HepG2 (cell line): ENCODE measurements around the gene GPATCH3. TPM values are rescaled to one million over a fixed set of nuclear protein-coding genes. Genes with fewer than 3 reads are reported as not detected.
A peak's percentile ranks its signal among the peaks of the same experiment; 100 is the strongest.

Source experiments
- ARNT2 ChIP-seq: sonication (generic); formaldehyde crosslinking; IDR thresholded peaks from 2 replicates; pipeline ENCODE4 v1.8.0; 2022; ENCODE audit warnings: mild to moderate bottlenecking, low read depth, missing genetic modification reagents, moderate library complexity
- GLI4 ChIP-seq: sonication (generic); formaldehyde crosslinking; IDR thresholded peaks from 2 replicates; pipeline ENCODE4 v1.5.1; 2020; ENCODE audit warnings: missing genetic modification reagents, mild to moderate bottlenecking, moderate library complexity, borderline replicate concordance
- JUND ChIP-seq: sonication (generic); formaldehyde crosslinking; IDR thresholded peaks from 2 replicates; pipeline ENCODE4 v1.8.0; 2022; ENCODE audit warnings: mild to moderate bottlenecking, missing genetic modification reagents
- KLF9 ChIP-seq: IDR thresholded peaks from 2 replicates; pipeline ENCODE4 v1.6.1; 2016; ENCODE audit warnings: low read depth
- MAFG ChIP-seq: sonication (generic); formaldehyde crosslinking; IDR thresholded peaks from 2 replicates; pipeline ENCODE4 v1.5.1; 2020; ENCODE audit warnings: mild to moderate bottlenecking, missing genetic modification reagents
- MAX ChIP-seq: IDR thresholded peaks from 2 replicates; pipeline ENCODE4 v1.6.1; 2012; ENCODE audit warnings: inconsistent platforms
- PRMT3 ChIP-seq: sonication (generic); formaldehyde crosslinking; IDR thresholded peaks from 2 replicates; pipeline ENCODE4 v1.8.1; 2022; ENCODE audit warnings: low read depth, mild to moderate bottlenecking, moderate library complexity, missing genetic modification reagents, borderline replicate concordance
- SIN3B ChIP-seq: fragments of 150-350 bp; IDR thresholded peaks from 2 replicates; pipeline ENCODE4 v1.6.1; 2014; ENCODE audit warnings: low read length
- SMAD1 ChIP-seq: sonication (generic); formaldehyde crosslinking; IDR thresholded peaks from 2 replicates; pipeline ENCODE4 v1.4.0; 2020; ENCODE audit warnings: missing genetic modification reagents, low read depth, mild to moderate bottlenecking, borderline replicate concordance
- SNRNP70 ChIP-seq: fragments of 200-400 bp; formaldehyde crosslinking; IDR thresholded peaks from 2 replicates; pipeline ENCODE4 v1.6.1; 2017; ENCODE audit warnings: mild to moderate bottlenecking, low read depth, low read length, moderate library complexity
- SOX5 ChIP-seq: IDR thresholded peaks from 2 replicates; pipeline ENCODE4 v1.6.1; 2016; ENCODE audit warnings: borderline replicate concordance
- ZBTB1 ChIP-seq: sonication (generic); formaldehyde crosslinking; IDR thresholded peaks from 2 replicates; pipeline ENCODE4 v1.4.0; 2020; ENCODE audit warnings: missing genetic modification reagents, borderline replicate concordance
- ZBTB21 ChIP-seq: sonication (generic); formaldehyde crosslinking; IDR thresholded peaks from 2 replicates; pipeline ENCODE4 v1.4.0; 2020; ENCODE audit warnings: missing genetic modification reagents
- ZNF20 ChIP-seq: sonication (generic); formaldehyde crosslinking; IDR thresholded peaks from 2 replicates; pipeline ENCODE4 v1.4.0; 2020; ENCODE audit warnings: mild to moderate bottlenecking, moderate library complexity, missing genetic modification reagents
- ZNF260 ChIP-seq: sonication (generic); formaldehyde crosslinking; IDR thresholded peaks from 2 replicates; pipeline ENCODE4 v1.4.0; 2020; ENCODE audit warnings: missing genetic modification reagents, low read depth, mild to moderate bottlenecking, borderline replicate concordance
- ZNF292 ChIP-seq: sonication (generic); formaldehyde crosslinking; IDR thresholded peaks from 2 replicates; pipeline ENCODE4 v1.8.1; 2022; ENCODE audit warnings: mild to moderate bottlenecking, low read depth, missing genetic modification reagents, borderline replicate concordance
- ZNF383 ChIP-seq: sonication (generic); formaldehyde crosslinking; IDR thresholded peaks from 2 replicates; pipeline ENCODE4 v1.4.0; 2020; ENCODE audit warnings: missing genetic modification reagents, mild to moderate bottlenecking, borderline replicate concordance
- ZNF468 ChIP-seq: sonication (generic); formaldehyde crosslinking; IDR thresholded peaks from 2 replicates; pipeline ENCODE4 v1.8.0; 2022; ENCODE audit warnings: mild to moderate bottlenecking, moderate library complexity, missing genetic modification reagents
- ZNF510 ChIP-seq: sonication (generic); formaldehyde crosslinking; IDR thresholded peaks from 2 replicates; pipeline ENCODE4 v1.4.0; 2020; ENCODE audit warnings: low read depth, mild to moderate bottlenecking, missing genetic modification reagents
- ZNF562 ChIP-seq: sonication (generic); formaldehyde crosslinking; IDR thresholded peaks from 2 replicates; pipeline ENCODE4 v1.8.0; 2022; ENCODE audit warnings: missing genetic modification reagents, borderline replicate concordance
- ZNF564 ChIP-seq: sonication (generic); formaldehyde crosslinking; IDR thresholded peaks from 2 replicates; pipeline ENCODE4 v1.8.1; 2023; ENCODE audit warnings: mild to moderate bottlenecking, missing genetic modification reagents
- ZNF616 ChIP-seq: sonication (generic); formaldehyde crosslinking; IDR thresholded peaks from 2 replicates; pipeline ENCODE4 v1.5.0; 2020; ENCODE audit warnings: low read depth, mild to moderate bottlenecking, missing genetic modification reagents
- ZNF724P ChIP-seq: sonication (generic); formaldehyde crosslinking; IDR thresholded peaks from 2 replicates; pipeline ENCODE4 v1.8.0; 2022; ENCODE audit warnings: missing genetic modification reagents, borderline replicate concordance
- ZNF788 ChIP-seq: sonication (generic); formaldehyde crosslinking; IDR thresholded peaks from 2 replicates; pipeline ENCODE4 v1.5.0; 2020; ENCODE audit warnings: mild to moderate bottlenecking, missing genetic modification reagents, borderline replicate concordance
- ZNF878 ChIP-seq: sonication (generic); formaldehyde crosslinking; IDR thresholded peaks from 2 replicates; pipeline ENCODE4 v1.8.1; 2023; ENCODE audit warnings: mild to moderate bottlenecking, missing genetic modification reagents, moderate library complexity
- ZSCAN31 ChIP-seq: sonication (generic); formaldehyde crosslinking; IDR thresholded peaks from 2 replicates; pipeline ENCODE4 v1.5.0; 2020; ENCODE audit warnings: low read depth, mild to moderate bottlenecking, missing genetic modification reagents
- polyA plus RNA-seq, 8 experiments: library from polyadenylated mRNA; depleted of rRNA in 3 of 8; stranded (reverse) in 7 of 8; unstranded in 1 of 8; fragments of >200 nt; fragmentation: Illumina TruSeq in 4 of 8; extraction: Trizol in 4 of 8; gene quantifications; 2 replicates each; pipeline versions ENCODE4 v1.2.1 to v1.2.3, GENCODE V29; 2011 to 2016; ENCODE audit warnings: low read depth in 4 of 8, missing spikeins in 1 of 8, mixed read lengths in 1 of 8; ENCODE audit not compliant: insufficient read depth in 1 of 8
- total RNA-seq, 5 experiments: library from RNA; depleted of rRNA; stranded (reverse); fragments of >200 nt; fragmentation: Illumina TruSeq; extraction: Trizol; gene quantifications; 2 replicates each; pipeline ENCODE4 v1.2.3, GENCODE V29; 2016; ENCODE audit warnings: low read depth in 1 of 5
- TF ChIP-seq, protein P1 (sequence below), 2 experiments: sonication (generic) in 1 of 2; formaldehyde crosslinking in 1 of 2; IDR thresholded peaks; 2 replicates each; pipeline versions ENCODE4 v1.4.0 to v1.6.1; 2016 to 2020; ENCODE audit warnings: borderline replicate concordance in 1 of 2, low read depth in 1 of 2, mild to moderate bottlenecking in 1 of 2, missing genetic modification reagents in 1 of 2

Gene GPATCH3
- total and polyA plus RNA-seq, 2 of the 13 experiments (the other 11 are each of a cell fraction or from before 2014, with no cell fraction given), result 8.3 to 11.0 TPM

- TF ChIP-seq SOX5 (CRISPR knock-in tag) (peak; percentile 67; the same call in 1 of the 2 replicates), PRMT3 (CRISPR knock-in tag) (no peak), KLF9 (CRISPR knock-in tag) (no peak), ZSCAN31 (peak; percentile 75; the same call in 1 of the 2 replicates), ARNT2 (peak; percentile 94; the same call in 1 of the 2 replicates), ZNF562 (no peak), SNRNP70 (no peak), ZNF878 (CRISPR knock-in tag) (no peak), ZNF724P (peak; percentile 37; the same call in 1 of the 2 replicates), MAX (peak; percentile 71), ZNF468 (CRISPR knock-in tag) (no peak), ZNF260 (no peak), ZNF616 (no peak), JUND (CRISPR knock-in tag) (no peak), ZBTB1 (CRISPR knock-in tag) (no peak), ZNF20 (CRISPR knock-in tag) (no peak), SIN3B (peak; percentile 100), ZNF564 (CRISPR knock-in tag) (no peak), ZNF383 (no peak), ZBTB21 (no peak), GLI4 (CRISPR knock-in tag) (no peak), MAFG (CRISPR knock-in tag) (no peak), ZNF788 (peak; percentile 94), ZNF510 (peak; percentile 43; the same call in 1 of the 2 replicates), ZNF292 (CRISPR knock-in tag) (no peak), SMAD1 (no peak; the same call in 1 of the 2 replicates)
- TF ChIP-seq, protein P1, sequence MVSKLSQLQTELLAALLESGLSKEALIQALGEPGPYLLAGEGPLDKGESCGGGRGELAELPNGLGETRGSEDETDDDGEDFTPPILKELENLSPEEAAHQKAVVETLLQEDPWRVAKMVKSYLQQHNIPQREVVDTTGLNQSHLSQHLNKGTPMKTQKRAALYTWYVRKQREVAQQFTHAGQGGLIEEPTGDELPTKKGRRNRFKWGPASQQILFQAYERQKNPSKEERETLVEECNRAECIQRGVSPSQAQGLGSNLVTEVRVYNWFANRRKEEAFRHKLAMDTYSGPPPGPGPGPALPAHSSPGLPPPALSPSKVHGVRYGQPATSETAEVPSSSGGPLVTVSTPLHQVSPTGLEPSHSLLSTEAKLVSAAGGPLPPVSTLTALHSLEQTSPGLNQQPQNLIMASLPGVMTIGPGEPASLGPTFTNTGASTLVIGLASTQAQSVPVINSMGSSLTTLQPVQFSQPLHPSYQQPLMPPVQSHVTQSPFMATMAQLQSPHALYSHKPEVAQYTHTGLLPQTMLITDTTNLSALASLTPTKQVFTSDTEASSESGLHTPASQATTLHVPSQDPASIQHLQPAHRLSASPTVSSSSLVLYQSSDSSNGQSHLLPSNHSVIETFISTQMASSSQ (IDR thresholded peaks at IDR 0.05; ENCODE audit: low read depth), result peak; percentile 10; the same call in 1 of the 2 replicates
- TF ChIP-seq, protein P1 (CRISPR knock-in tag; IDR thresholded peaks at IDR 0.05; ENCODE audit: borderline replicate concordance), result peak; percentile 74
Observed at GRCh38 chr1:26900001-26900814, at the start of gene GPATCH3 (continued).
